ENCODE results near the gene CCDC13. TPM values are rescaled to one million over a fixed set of nuclear protein-coding genes. Genes with fewer than 3 reads are reported as not detected.

The CCDC13 gene
- total and polyA plus RNA-seq, 2 of the 13 experiments (the other 11 are each of a cell fraction or from before 2014, with no cell fraction given): 0.22 to 0.51 TPM

- TF ChIP-seq ZNF24 (IDR thresholded peaks at IDR 0.05) (no peak), ATAD3A (CRISPR knock-in tag; IDR thresholded peaks at IDR 0.05) (no peak), DNMT1 (CRISPR knock-in tag; IDR thresholded peaks at IDR 0.05) (no peak), ARHGAP35 (CRISPR knock-in tag; IDR thresholded peaks at IDR 0.05; ENCODE audit: borderline replicate concordance) (peak; percentile 68; the same call in 1 of the 2 replicates), RAD21 (CRISPR knock-in tag; IDR thresholded peaks at IDR 0.05) (no peak), ZKSCAN8 (CRISPR knock-in tag; IDR thresholded peaks at IDR 0.05; ENCODE audit: borderline replicate concordance) (no peak), MTA1 (CRISPR knock-in tag; IDR thresholded peaks at IDR 0.05; ENCODE audit: borderline replicate concordance) (peak; percentile 21; the same call in 1 of the 2 replicates), SNRNP70 (IDR thresholded peaks at IDR 0.05; ENCODE audit: low read depth, low read length) (no peak), ZBTB20 (CRISPR knock-in tag; IDR thresholded peaks at IDR 0.05; ENCODE audit: borderline replicate concordance, low read depth) (peak; percentile 79; the same call in 1 of the 2 replicates), ZMYM3 (CRISPR knock-in tag; IDR thresholded peaks at IDR 0.05) (peak; percentile 35; the same call in 1 of the 2 replicates), SIN3A (IDR thresholded peaks at IDR 0.05; ENCODE audit: borderline replicate concordance, low read depth, low read length) (peak; percentile 81; the same call in 1 of the 2 replicates), ZIK1 (CRISPR knock-in tag; IDR thresholded peaks at IDR 0.05; ENCODE audit: borderline replicate concordance, low read depth) (no peak), MBNL3 (CRISPR knock-in tag; conservative IDR thresholded peaks at IDR 0.05) (no peak), MATR3 (CRISPR knock-in tag; IDR thresholded peaks at IDR 0.05) (no peak), BCL6 (CRISPR knock-in tag; IDR thresholded peaks at IDR 0.05) (0 out of 2 replicates have a peak, but pooled peaks have one; percentile 26), ZNF607 (CRISPR knock-in tag; IDR thresholded peaks at IDR 0.05; ENCODE audit: borderline replicate concordance) (0 out of 2 replicates have a peak, but pooled peaks have one; percentile 77), ZSCAN31 (CRISPR knock-in tag; IDR thresholded peaks at IDR 0.05; ENCODE audit: low read depth) (peak; percentile 49; the same call in 1 of the 2 replicates), THAP7 (CRISPR knock-in tag; IDR thresholded peaks at IDR 0.05) (0 out of 2 replicates have a peak, but pooled peaks have one; percentile 42), ARID5B (CRISPR knock-in tag; IDR thresholded peaks at IDR 0.05) (peak; percentile 93), ZC3H4 (CRISPR knock-in tag; IDR thresholded peaks at IDR 0.05; ENCODE audit: borderline replicate concordance) (peak; percentile 78; the same call in 1 of the 2 replicates), ZBTB7B (CRISPR knock-in tag; IDR thresholded peaks at IDR 0.05) (peak; percentile 46; the same call in 1 of the 2 replicates)
Observed at GRCh38 chr3:42805141-42805821, 32.2 kb upstream of the CCDC13 start (continued).

Measured in HepG2 (cell line).